Skeletal muscle cell (primary cell): ENCODE measurements around the gene PHF3.
"Not testable (repeated sequence)": the region's sequence is repeated elsewhere in the genome, so short reads cannot be mapped to it uniquely, and the experiment has no call there.

ENCODE experiments used
- DNase-seq: peaks from one replicate; pipeline ENCODE4 v3.0.0-alpha.2; 2010; ENCODE audit warnings: low read depth
- H3K4me3 ChIP-seq: 2 replicates; pipeline ENCODE4 v1.5.1; 2011; ENCODE audit warnings: low read depth, mild to moderate bottlenecking, control low read depth, low read length, moderate library complexity

The PHF3 gene

GRCh38 chr6:63750400-63750799, 114.8 kb downstream of the PHF3 start:
- no peak overlapping the region for H3K4me3 ChIP-seq
- DNase-seq: no peak

DNA sequence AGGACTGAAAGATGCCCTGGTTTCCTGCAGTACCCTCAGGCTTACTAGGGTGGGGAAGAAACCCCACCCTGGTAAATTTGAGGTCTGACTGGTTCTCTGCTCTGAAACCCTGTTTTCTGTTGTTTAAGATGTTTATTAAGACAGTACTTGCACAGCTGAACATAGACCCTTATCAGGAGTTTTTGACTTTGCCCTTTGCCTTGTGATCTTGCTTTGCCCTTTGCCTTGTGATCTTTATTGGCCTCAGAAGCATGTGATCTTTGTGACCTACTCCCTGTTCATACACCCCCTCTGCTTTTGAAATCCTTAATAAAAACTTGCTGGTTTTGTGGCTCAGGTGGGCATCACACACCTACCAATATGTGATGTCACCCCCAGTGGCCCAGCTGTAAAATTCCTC, 121.7 kb downstream of the PHF3 start:
- not testable (repeated sequence) for H3K4me3 ChIP-seq, DNase-seq

GRCh38 chr6:63757826-63758225, 122.2 kb downstream of the PHF3 start:
- DNase-seq: no peak
- no peak overlapping the region for H3K4me3 ChIP-seq

DNA sequence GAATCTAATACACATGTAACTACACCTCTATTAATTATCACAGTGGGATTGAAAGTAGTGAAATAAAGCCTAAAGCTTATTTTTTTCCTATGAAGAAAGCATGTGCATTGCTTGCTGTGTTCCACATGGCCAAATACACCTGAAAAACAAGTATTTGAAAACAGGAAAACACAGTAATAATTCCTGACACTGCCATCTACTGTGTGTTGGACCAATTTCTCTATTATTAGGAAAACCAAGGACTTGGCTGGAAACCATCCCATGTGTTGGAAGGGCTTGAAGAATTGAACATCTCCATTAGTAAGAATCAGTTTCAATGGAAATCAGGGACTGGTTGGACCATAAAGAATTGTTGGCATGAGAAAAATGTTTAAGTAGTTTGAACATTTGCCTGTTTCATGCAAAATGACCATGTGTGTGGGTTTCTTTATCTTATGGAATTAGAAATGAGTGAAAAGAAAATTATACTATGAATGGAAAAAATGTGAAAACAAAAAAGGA, 124.1 kb downstream of the PHF3 start:
- no peak for DNase-seq
- no peak overlapping the region for H3K4me3 ChIP-seq

DNA sequence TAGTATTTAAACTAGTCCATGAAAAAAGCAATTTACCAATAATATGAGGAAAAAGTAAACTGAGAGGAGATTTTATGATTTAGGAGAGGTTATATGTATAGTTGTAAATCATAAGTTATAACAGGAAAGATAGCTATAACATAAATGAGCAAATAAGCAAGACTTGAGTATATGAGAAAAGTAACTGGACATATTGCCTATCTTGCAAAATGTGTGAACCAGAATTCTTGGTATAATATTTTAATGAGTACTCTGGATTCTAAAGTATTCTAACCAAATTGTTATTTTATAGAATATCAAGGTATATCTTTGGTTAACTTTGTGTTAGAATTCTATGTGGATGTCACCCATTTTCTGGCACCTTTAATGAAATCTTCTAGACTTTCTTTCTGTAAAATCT, 124.6 kb downstream of the PHF3 start:
- H3K4me3 ChIP-seq: no peak overlapping the region
- no peak for DNase-seq

DNA sequence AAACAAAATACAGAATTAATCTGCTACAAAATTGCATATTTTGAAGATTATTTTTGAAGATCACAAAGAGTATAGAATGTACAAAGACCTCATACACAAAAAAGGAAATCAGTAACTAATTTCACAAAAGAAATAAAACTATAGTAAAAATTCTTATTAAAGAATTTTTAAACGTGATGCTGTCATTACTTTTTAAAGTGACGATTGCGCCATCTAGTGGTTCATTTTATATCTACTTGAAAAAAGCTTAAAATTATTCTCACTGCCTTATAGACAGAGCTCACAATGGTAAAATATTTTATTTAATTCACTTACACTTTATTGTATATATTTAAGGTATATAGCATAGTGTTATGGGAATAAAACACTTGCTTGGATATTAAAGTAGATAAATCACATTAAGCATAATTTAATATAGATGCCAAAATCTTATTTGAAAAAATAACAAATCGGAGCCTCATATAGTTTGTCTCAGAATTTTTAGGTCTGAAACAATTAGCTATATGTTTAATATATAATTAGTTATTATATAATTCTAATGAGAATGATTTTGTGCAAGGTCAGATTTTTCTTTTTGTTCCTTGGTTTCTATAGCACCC, 128.8 kb downstream of the PHF3 start:
- DNase-seq: no peak
- no peak overlapping the region for H3K4me3 ChIP-seq
